ENCODE measurements around the gene CRYAA.
"Not testable (repeated sequence)": the region's sequence is repeated elsewhere in the genome, so short reads cannot be mapped to it uniquely, and the experiment has no call there.

DNA sequence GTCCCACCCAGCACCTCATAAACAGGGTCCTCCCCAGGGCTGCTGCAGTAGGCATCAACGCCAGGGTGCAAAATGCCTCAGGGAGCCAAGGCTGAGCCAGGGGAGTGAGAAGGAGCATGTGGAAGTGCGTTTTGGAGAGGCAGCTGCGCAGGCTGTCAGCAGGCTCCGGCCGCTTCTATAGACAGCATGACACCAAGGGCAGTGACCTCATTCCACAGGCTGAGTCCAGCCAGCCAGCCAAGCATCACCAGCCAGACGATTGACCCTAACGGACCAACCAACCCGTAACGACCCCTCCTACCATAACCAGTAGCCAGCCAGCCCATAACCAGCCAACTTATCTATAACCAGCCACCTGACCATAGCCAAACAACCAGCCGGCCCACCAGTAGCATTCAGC is 1.1 kb downstream of the CRYAA start:
- TF ChIP-seq, protein P1, sequence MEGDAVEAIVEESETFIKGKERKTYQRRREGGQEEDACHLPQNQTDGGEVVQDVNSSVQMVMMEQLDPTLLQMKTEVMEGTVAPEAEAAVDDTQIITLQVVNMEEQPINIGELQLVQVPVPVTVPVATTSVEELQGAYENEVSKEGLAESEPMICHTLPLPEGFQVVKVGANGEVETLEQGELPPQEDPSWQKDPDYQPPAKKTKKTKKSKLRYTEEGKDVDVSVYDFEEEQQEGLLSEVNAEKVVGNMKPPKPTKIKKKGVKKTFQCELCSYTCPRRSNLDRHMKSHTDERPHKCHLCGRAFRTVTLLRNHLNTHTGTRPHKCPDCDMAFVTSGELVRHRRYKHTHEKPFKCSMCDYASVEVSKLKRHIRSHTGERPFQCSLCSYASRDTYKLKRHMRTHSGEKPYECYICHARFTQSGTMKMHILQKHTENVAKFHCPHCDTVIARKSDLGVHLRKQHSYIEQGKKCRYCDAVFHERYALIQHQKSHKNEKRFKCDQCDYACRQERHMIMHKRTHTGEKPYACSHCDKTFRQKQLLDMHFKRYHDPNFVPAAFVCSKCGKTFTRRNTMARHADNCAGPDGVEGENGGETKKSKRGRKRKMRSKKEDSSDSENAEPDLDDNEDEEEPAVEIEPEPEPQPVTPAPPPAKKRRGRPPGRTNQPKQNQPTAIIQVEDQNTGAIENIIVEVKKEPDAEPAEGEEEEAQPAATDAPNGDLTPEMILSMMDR (IDR thresholded peaks at IDR 0.05) = not testable (repeated sequence)
- TF ChIP-seq POLR2A (IDR thresholded peaks at IDR 0.05) = not testable (repeated sequence)
